Vagina (tissue), 2 donors: ENCODE measurements around the gene PHF13.

ENCODE experiments used
- POLR2A ChIP-seq, 2 donors: fragments of 450-650 bp; IDR thresholded peaks; one replicate each; pipeline ENCODE4 v1.6.1; 2017; ENCODE audit warnings: antibody characterized with exemption in 2 of 2, mild to moderate bottlenecking in 2 of 2, moderate library complexity in 2 of 2
- POLR2AphosphoS5 ChIP-seq, 2 donors: sonication (generic); formaldehyde crosslinking; IDR thresholded peaks; one replicate each; pipeline ENCODE4 v1.9.0; 2017; ENCODE audit warnings: antibody characterized with exemption in 2 of 2, mild to moderate bottlenecking in 2 of 2, low read depth in 1 of 2; ENCODE audit not compliant: insufficient read depth in 1 of 2
- TF ChIP-seq, protein P1 (sequence below), 3 experiments: fragments of 450-650 bp in 2 of 3; fragments of 200-600 bp in 1 of 3; sonication (generic) in 1 of 3; IDR thresholded peaks; one replicate each; pipeline ENCODE4 v1.5.1; 2017 to 2019; ENCODE audit warnings: antibody characterized with exemption in 3 of 3, mild to moderate bottlenecking in 2 of 3, moderate library complexity in 2 of 3

DNA sequence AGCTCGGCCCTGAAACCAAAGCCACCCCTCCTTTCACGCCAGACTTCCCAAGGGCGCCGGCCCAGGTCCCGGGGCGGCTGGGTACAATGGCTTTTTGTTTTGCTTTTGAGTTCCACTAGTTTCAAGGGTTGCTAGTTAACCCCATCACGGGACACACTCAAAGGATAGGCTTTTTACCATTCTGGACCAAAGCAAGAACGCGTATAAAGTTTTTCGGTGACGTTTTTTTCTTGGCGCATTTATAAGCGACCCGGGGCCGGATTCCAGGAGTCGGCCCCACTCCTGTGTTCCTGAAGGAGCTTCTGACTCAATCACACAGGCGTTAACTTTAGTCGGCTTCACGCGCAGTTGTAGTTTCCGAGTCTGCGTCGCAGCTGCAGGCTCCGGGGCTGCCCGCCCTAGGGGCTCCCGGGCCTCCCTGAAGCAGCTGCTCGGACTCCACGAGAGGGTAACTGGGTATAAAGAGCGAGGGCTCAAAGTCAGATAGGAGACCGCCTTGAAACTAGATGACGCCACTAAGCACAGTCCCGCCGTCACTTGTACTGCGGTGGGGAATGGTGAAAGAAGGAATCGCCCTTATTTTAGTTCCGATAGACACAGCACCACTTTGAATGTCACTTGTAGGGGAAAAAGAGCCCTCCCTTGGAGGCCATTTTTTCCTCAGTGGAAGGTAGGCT, 10.2 kb upstream of the PHF13 start:
- TF ChIP-seq, protein P1, sequence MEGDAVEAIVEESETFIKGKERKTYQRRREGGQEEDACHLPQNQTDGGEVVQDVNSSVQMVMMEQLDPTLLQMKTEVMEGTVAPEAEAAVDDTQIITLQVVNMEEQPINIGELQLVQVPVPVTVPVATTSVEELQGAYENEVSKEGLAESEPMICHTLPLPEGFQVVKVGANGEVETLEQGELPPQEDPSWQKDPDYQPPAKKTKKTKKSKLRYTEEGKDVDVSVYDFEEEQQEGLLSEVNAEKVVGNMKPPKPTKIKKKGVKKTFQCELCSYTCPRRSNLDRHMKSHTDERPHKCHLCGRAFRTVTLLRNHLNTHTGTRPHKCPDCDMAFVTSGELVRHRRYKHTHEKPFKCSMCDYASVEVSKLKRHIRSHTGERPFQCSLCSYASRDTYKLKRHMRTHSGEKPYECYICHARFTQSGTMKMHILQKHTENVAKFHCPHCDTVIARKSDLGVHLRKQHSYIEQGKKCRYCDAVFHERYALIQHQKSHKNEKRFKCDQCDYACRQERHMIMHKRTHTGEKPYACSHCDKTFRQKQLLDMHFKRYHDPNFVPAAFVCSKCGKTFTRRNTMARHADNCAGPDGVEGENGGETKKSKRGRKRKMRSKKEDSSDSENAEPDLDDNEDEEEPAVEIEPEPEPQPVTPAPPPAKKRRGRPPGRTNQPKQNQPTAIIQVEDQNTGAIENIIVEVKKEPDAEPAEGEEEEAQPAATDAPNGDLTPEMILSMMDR (IDR thresholded peaks at IDR 0.05): no peak
- TF ChIP-seq POLR2A (IDR thresholded peaks at IDR 0.05) (no peak), POLR2AphosphoS5 (IDR thresholded peaks at IDR 0.05; ENCODE audit: insufficient read depth in 1 of 2, low read depth in 1 of 2) (peak in 1 of 2 donors; percentile 81)
